K562 (cell line): Measurements from ENCODE around the gene PRR36. TPM values are rescaled to one million over a fixed set of nuclear protein-coding genes. Genes with fewer than 3 reads are reported as not detected.
A peak's percentile ranks its signal among the peaks of the same experiment; 100 is the strongest.

ENCODE experiments used
- ATAC-seq: fragments of 200-7000 bp; cut with Tn5 transposase; 3 replicates; pipeline ENCODE4 v1.9.1; 2020; ENCODE audit warnings: moderate library complexity
- BruUV-seq: library from RNA; stranded (reverse); fragments of 400-500 nt; replicated peaks from 2 replicates; lab custom pipeline; 2021; lab: Mats Ljungman, UMichigan
- CTCF ChIA-PET: fragments of 300-600 bp; formaldehyde crosslinking; extraction: SDS; loops from one replicate; lab custom pipeline; 2021; ENCODE audit warnings: low intra/inter-chr PET ratio; lab: Yijun Ruan, JAX
- POLR2A ChIA-PET: fragments of 300-600, 350-650 bp; sonication (Branson Sonifier 250); formaldehyde crosslinking; extraction: SDS; loops from one replicate; lab custom pipeline; 2021; ENCODE audit warnings: antibody characterized with exemption, inconsistent platforms; lab: Yijun Ruan, JAX
- DNase-seq, 4 experiments: peaks; one replicate each; pipeline versions ENCODE4 v3.0.0 to v3.0.0-alpha.2; 2011 to 2018; ENCODE audit warnings: low spot score in 3 of 4, mixed read lengths in 3 of 4; ENCODE audit errors: extremely low read depth in 1 of 4
- FAIRE-seq: peaks from 2 replicates; lab custom pipeline; 2011; peaks lifted over from hg19 to GRCh38; lab: Jason Lieb, UNC
- H2AFZ ChIP-seq: 2 replicates; pipeline ENCODE4 v1.6.0; 2011; ENCODE audit warnings: low read depth, low read length, control low read depth, inconsistent platforms
- H3K27ac ChIP-seq: fragments of 200-600 bp; 3 replicates; pipeline ENCODE4 v1.8.0; 2011; ENCODE audit warnings: low read depth, mild to moderate bottlenecking, control low read depth, inconsistent platforms, low read length, moderate library complexity, mixed read lengths; ENCODE audit errors: extremely low read depth
- H3K27me3 ChIP-seq, 2 experiments: fragments of 300-600 bp in 1 of 2; 2 replicates in 1 of 2; 3 replicates in 1 of 2; pipeline versions ENCODE4 v1.6.0 to v1.8.0; 2011; ENCODE audit warnings: inconsistent platforms in 2 of 2, low read length in 2 of 2, mild to moderate bottlenecking in 1 of 2, mixed read lengths in 1 of 2, moderate library complexity in 1 of 2; ENCODE audit not compliant: control insufficient read depth in 2 of 2, insufficient read depth in 2 of 2
- H3K36me3 ChIP-seq: fragments of 300-600 bp; 3 replicates; pipeline ENCODE4 v1.8.0; 2011; ENCODE audit warnings: mild to moderate bottlenecking, low read length, inconsistent platforms; ENCODE audit not compliant: control insufficient read depth, insufficient read depth
- H3K4me1 ChIP-seq, 2 experiments: fragments of 200-600 bp in 1 of 2; replicated peaks in 1 of 2; 2 replicates in 1 of 2; 3 replicates in 1 of 2; pipeline versions ENCODE4 v1.5.1 to v1.8.0; 2011; ENCODE audit warnings: inconsistent platforms in 2 of 2, low read length in 2 of 2, mild to moderate bottlenecking in 1 of 2, mixed read lengths in 1 of 2, moderate library complexity in 1 of 2; ENCODE audit not compliant: control insufficient read depth in 2 of 2, insufficient read depth in 2 of 2
- H3K4me2 ChIP-seq: 2 replicates; pipeline ENCODE4 v1.6.1; 2011; ENCODE audit warnings: low read length, control low read depth, inconsistent platforms, mixed read lengths; ENCODE audit not compliant: insufficient read depth
- H3K4me3 ChIP-seq: fragments of 200-600 bp; sonication (generic), shearing (Covaris generic); 2 replicates; pipeline ENCODE4 v1.5.1; 2016; ENCODE audit warnings: control low read depth, inconsistent platforms
- H3K79me2 ChIP-seq: fragments of 200-600 bp; 3 replicates; pipeline ENCODE4 v1.8.0; 2011; ENCODE audit warnings: low read length, inconsistent platforms; ENCODE audit not compliant: control insufficient read depth, insufficient read depth
- H3K9ac ChIP-seq, 2 experiments: 2 replicates each; pipeline versions ENCODE4 v1.6.0 to v1.6.1; 2011; ENCODE audit warnings: low read depth in 2 of 2, low read length in 2 of 2, control low read depth in 1 of 2, inconsistent platforms in 1 of 2, mild to moderate bottlenecking in 1 of 2, mixed read lengths in 1 of 2; ENCODE audit not compliant: insufficient read depth in 1 of 2
- H3K9me1 ChIP-seq: one replicate; pipeline ENCODE4 v1.6.0; 2011; ENCODE audit warnings: inconsistent platforms, mild to moderate bottlenecking, low read length, moderate library complexity; ENCODE audit not compliant: control insufficient read depth, insufficient read depth
- H3K9me3 ChIP-seq: replicated peaks from 2 replicates; pipeline ENCODE4 v1.5.1; 2011; ENCODE audit warnings: low read depth, low read length, inconsistent platforms; ENCODE audit not compliant: control insufficient read depth, insufficient read depth
- H4K20me1 ChIP-seq: replicated peaks from 2 replicates; pipeline ENCODE4 v1.6.1; 2011; ENCODE audit warnings: low read length, inconsistent platforms, mixed read lengths; ENCODE audit not compliant: control insufficient read depth, insufficient read depth
- CSDE1 ChIP-seq, 2 experiments: fragments of 450-650 bp; IDR thresholded peaks; 2 replicates each; pipeline ENCODE4 v1.6.1; 2016; ENCODE audit warnings: mild to moderate bottlenecking in 1 of 2
- CTBP1 ChIP-seq: fragments of 450-650 bp; IDR thresholded peaks from 2 replicates; pipeline ENCODE4 v1.6.1; 2016; ENCODE audit warnings: borderline replicate concordance
- EGR1 ChIP-seq: fragments of 450-650 bp; conservative IDR thresholded peaks from 2 replicates; pipeline ENCODE4 v1.6.1; 2017; ENCODE audit warnings: mild to moderate bottlenecking
- HDAC1 ChIP-seq, 2 experiments: fragments of 450-650 bp; IDR thresholded peaks; 2 replicates each; pipeline ENCODE4 v1.6.1; 2016 to 2017; ENCODE audit warnings: inconsistent platforms in 1 of 2, mild to moderate bottlenecking in 1 of 2, moderate library complexity in 1 of 2
- POLR2AphosphoS2 ChIP-seq: IDR thresholded peaks from 2 replicates; pipeline ENCODE4 v1.6.1; 2012; ENCODE audit warnings: low read length, improper control_type of control experiment
- TCF7L2 ChIP-seq: fragments of 150-350 bp; IDR thresholded peaks from 2 replicates; pipeline ENCODE4 v1.6.1; 2016; ENCODE audit warnings: low read depth, mild to moderate bottlenecking, low read length, moderate library complexity
- ZFX ChIP-seq: sonication (generic); formaldehyde crosslinking; IDR thresholded peaks from 2 replicates; pipeline ENCODE4 v1.8.0; 2022; ENCODE audit warnings: mild to moderate bottlenecking, missing genetic modification reagents, moderate library complexity
- WGBS: fragments of 100-300 bp; shearing (Covaris generic); methylation state at CpG from one replicate; pipeline ENCODE4 v1.1.6; 2016; ENCODE audit warnings: low coverage, mixed read lengths; ENCODE audit not compliant: insufficient coverage; ENCODE audit errors: missing lambda C conversion rate; 5-methylcytosine and 5-hydroxymethylcytosine counted together
- in situ Hi-C: fragments of 300-500 bp; cut with MboI; formaldehyde crosslinking; loops from 4 replicates; pipeline ENCODE4 v1.15.0; 2018; ENCODE audit warnings: inconsistent platforms, mixed read lengths
- intact Hi-C: fragments of 100-400 bp; cut with micrococcal nuclease; formaldehyde crosslinking; loops from 2 replicates; pipeline ENCODE4 v1.14.2; 2022
- polyA plus RNA-seq, 8 experiments: library from polyadenylated mRNA; depleted of rRNA in 4 of 8; stranded (reverse) in 5 of 8; unstranded in 3 of 8; fragments of >200 nt; fragmentation: Nextera tagmentation in 2 of 8; fragmentation: Illumina TruSeq in 1 of 8; extraction: Ambion mirVana in 2 of 8; extraction: Trizol in 1 of 8; gene quantifications; 2 replicates each; pipeline versions ENCODE4 v1.2.1 to v1.2.3, GENCODE V29; 2011 to 2014; ENCODE audit warnings: inconsistent platforms in 1 of 8, missing spikeins in 1 of 8
- total RNA-seq, 7 experiments: library from RNA; depleted of rRNA in 6 of 7; stranded (reverse); fragments of >200 nt in 6 of 7; fragmentation: Illumina TruSeq in 2 of 7; extraction: Trizol in 2 of 7; gene quantifications; 2 replicates each; pipeline versions ENCODE4 v1.2.1 to v1.2.3, GENCODE V29; 2011 to 2021; ENCODE audit warnings: low replicate concordance in 1 of 7
- TF ChIP-seq, protein P1 (sequence below): fragments of 450-650 bp; IDR thresholded peaks from 2 replicates; pipeline ENCODE4 v1.6.1; 2014; ENCODE audit warnings: low read depth, mild to moderate bottlenecking, moderate library complexity, borderline replicate concordance

Gene PRR36
- total and polyA plus RNA-seq, 9 of the 15 experiments (the other 6 are each of a cell fraction or from before 2014, with no cell fraction given): 0.05 to 0.42 (median 0.06) TPM; not detected in 6

DNA sequence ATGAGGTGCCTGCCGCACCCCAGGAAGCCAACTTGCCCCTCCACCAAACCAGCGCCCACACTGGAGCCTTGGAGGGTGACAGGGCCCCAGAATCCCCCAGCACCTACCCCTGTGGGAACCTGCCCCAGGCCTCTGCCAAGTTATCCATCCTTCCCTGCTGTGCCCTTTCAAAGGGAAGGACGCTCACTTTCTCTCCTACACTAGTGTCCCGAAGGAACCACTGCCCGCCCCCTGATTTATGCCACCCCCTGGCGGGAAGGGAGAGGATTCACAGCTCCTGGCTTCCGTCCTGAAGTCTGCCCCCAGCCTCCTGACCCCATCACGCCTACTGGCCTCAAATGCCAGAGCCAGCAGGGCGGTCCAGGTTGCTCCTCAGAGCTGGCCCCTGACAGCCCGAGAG is 42.7 kb downstream of the PRR36 start (continued):
- peak; percentile 62 for TF ChIP-seq EGR1

- Histone ChIP-seq H3K9me1 (no peaks in the 10 kb centered on the region), H3K36me3 (no peaks in the 10 kb centered on the region; the same call in 2 of the 3 replicates), H3K4me1 (peaks cover 16 to 42% of the 10 kb centered on the region in 2 experiments; a peak in 4 of 5 replicates), H3K27ac (no peak overlapping the region), H3K4me2 (no peak overlapping the region), H3K4me3 (peak overlapping the region; percentile 47), H3K79me2 (no peaks in the 10 kb centered on the region), H4K20me1 (0 out of 2 replicates have a peak, but pooled peaks cover 3% of the 10 kb centered on the region), H3K9me3 (no peaks in the 10 kb centered on the region), H3K27me3 (peaks cover 11 to 18% of the 10 kb centered on the region in 2 experiments; a peak in 4 of 5 replicates), H2AFZ (no peak overlapping the region), H3K9ac (peak overlapping the region in 1 of 2 experiments; percentile 42; a peak in 1 of 4 replicates)
- DNase-seq (no peak), ATAC-seq (no peak), FAIRE-seq (no peak)
- TF ChIP-seq CSDE1 (IDR thresholded peaks at IDR 0.05) (no peak), TCF7L2 (no peak), ZFX (0 out of 2 replicates have a peak, but pooled peaks have one; percentile 8), CTBP1 (no peak), POLR2AphosphoS2 (no peak), HDAC1 (IDR thresholded peaks at IDR 0.05) (no peak)
- TF ChIP-seq, protein P1, sequence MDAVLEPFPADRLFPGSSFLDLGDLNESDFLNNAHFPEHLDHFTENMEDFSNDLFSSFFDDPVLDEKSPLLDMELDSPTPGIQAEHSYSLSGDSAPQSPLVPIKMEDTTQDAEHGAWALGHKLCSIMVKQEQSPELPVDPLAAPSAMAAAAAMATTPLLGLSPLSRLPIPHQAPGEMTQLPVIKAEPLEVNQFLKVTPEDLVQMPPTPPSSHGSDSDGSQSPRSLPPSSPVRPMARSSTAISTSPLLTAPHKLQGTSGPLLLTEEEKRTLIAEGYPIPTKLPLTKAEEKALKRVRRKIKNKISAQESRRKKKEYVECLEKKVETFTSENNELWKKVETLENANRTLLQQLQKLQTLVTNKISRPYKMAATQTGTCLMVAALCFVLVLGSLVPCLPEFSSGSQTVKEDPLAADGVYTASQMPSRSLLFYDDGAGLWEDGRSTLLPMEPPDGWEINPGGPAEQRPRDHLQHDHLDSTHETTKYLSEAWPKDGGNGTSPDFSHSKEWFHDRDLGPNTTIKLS: no peak
- intact Hi-C loops: no loop called here
- CTCF ChIA-PET: no interaction called here
- in situ Hi-C loops: no loop called here
- WGBS: 54% methylated on average over 3 of the region's 7 CpGs
- POLR2A ChIA-PET: no interaction called here
- BruUV-seq: no TSS peak
These were observed 43.4 kb downstream of the PRR36 start for GRCh38 chr19:7830823-7831222.
